Keratinocyte (primary cell): ENCODE results near the gene ZNF460. TPM values are rescaled to one million over a fixed set of nuclear protein-coding genes. Genes with fewer than 3 reads are reported as not detected.

Source experiments
- DNase-seq: peaks from one replicate; pipeline ENCODE4 v3.0.0-alpha.2; 2011; ENCODE audit warnings: low read depth, missing footprints, low spot score
- FAIRE-seq: peaks from 2 replicates; lab custom pipeline; 2011; peaks lifted over from hg19 to GRCh38; lab: Jason Lieb, UNC
- H2AFZ ChIP-seq: 2 replicates; pipeline ENCODE4 v1.6.0; 2012; ENCODE audit warnings: low read length, control low read depth, inconsistent platforms; ENCODE audit not compliant: control insufficient read depth
- H3K27ac ChIP-seq: 2 replicates; pipeline ENCODE4 v1.5.1; 2011; ENCODE audit warnings: low read length; ENCODE audit not compliant: control insufficient read depth, insufficient read depth
- H3K27me3 ChIP-seq: 3 replicates; pipeline ENCODE4 v1.6.0; 2011; ENCODE audit warnings: low read length; ENCODE audit not compliant: control insufficient read depth, insufficient read depth; ENCODE audit errors: extremely low read depth
- H3K36me3 ChIP-seq, 2 experiments: 2 replicates in 1 of 2; 3 replicates in 1 of 2; pipeline ENCODE4 v1.5.1; 2011; ENCODE audit warnings: low read length in 2 of 2, mild to moderate bottlenecking in 1 of 2; ENCODE audit not compliant: control insufficient read depth in 2 of 2, insufficient read depth in 2 of 2; ENCODE audit errors: extremely low read depth in 1 of 2
- H3K4me1 ChIP-seq: 3 replicates; pipeline ENCODE4 v1.5.1; 2011; ENCODE audit warnings: low read length; ENCODE audit not compliant: control insufficient read depth, insufficient read depth; ENCODE audit errors: extremely low read depth
- H3K4me2 ChIP-seq: 3 replicates; pipeline ENCODE4 v1.6.0; 2011; ENCODE audit warnings: low read depth, low read length; ENCODE audit not compliant: control insufficient read depth, insufficient read depth; ENCODE audit errors: extremely low read depth
- H3K4me3 ChIP-seq, 3 experiments: fragments of 200-600 bp in 1 of 3; sonication (generic) in 1 of 3; 2 replicates in 2 of 3; 3 replicates in 1 of 3; pipeline ENCODE4 v1.5.1; 2011 to 2016; ENCODE audit warnings: low read length in 3 of 3, mild to moderate bottlenecking in 3 of 3, control low read depth in 2 of 3, inconsistent platforms in 1 of 3, low read depth in 1 of 3, mixed read lengths in 1 of 3, mixed run types in 1 of 3, moderate library complexity in 1 of 3; ENCODE audit not compliant: control insufficient read depth in 2 of 3, insufficient read depth in 2 of 3; ENCODE audit errors: extremely low read depth in 1 of 3
- H3K79me2 ChIP-seq: 2 replicates; pipeline ENCODE4 v1.6.0; 2012; ENCODE audit warnings: low read length; ENCODE audit not compliant: control insufficient read depth, insufficient read depth
- H3K9ac ChIP-seq: 3 replicates; pipeline ENCODE4 v1.6.0; 2011; ENCODE audit warnings: low read length; ENCODE audit not compliant: control insufficient read depth, insufficient read depth; ENCODE audit errors: extremely low read depth
- H3K9me1 ChIP-seq: 3 replicates; pipeline ENCODE4 v1.6.0; 2011; ENCODE audit warnings: low read length; ENCODE audit not compliant: control insufficient read depth, insufficient read depth; ENCODE audit errors: extremely low read depth
- H3K9me3 ChIP-seq: 2 replicates; pipeline ENCODE4 v1.5.1; 2012; ENCODE audit warnings: low read depth, low read length; ENCODE audit not compliant: control insufficient read depth
- H4K20me1 ChIP-seq: 3 replicates; pipeline ENCODE4 v1.6.0; 2011; ENCODE audit warnings: low read length; ENCODE audit not compliant: control insufficient read depth, insufficient read depth; ENCODE audit errors: extremely low read depth
- EZH2 ChIP-seq: IDR thresholded peaks from one replicate; pipeline ENCODE4 v1.6.1; 2012; ENCODE audit warnings: inconsistent platforms, mild to moderate bottlenecking, low read length, moderate library complexity
- dilution Hi-C: fragments of 300-500 bp; cut with MboI; formaldehyde crosslinking; loops from one replicate; pipeline ENCODE4 v1.7.0; 2020; ENCODE audit warnings: low sequenced_read_pairs; ENCODE audit not compliant: extremely low pct_ligation_motif_present
- polyA plus RNA-seq, 5 experiments: library from polyadenylated mRNA; depleted of rRNA in 3 of 5; stranded (reverse) in 3 of 5; stranded (forward) in 1 of 5; unstranded in 1 of 5; fragments of >200 nt; gene quantifications; 1 replicate in 1 of 5; 2 replicates in 3 of 5; 3 replicates in 1 of 5; pipeline versions ENCODE4 v1.2.1 to v1.2.3, GENCODE V29; 2011 to 2012; ENCODE audit warnings: missing spikeins in 2 of 5, low read depth in 1 of 5, low replicate concordance in 1 of 5
- TF ChIP-seq, protein P1 (sequence below), 3 experiments: IDR thresholded peaks in 1 of 3; conservative IDR thresholded peaks in 1 of 3; optimal IDR thresholded peaks in 1 of 3; 2 replicates in 2 of 3; 3 replicates in 1 of 3; pipeline versions ENCODE3 to v1.5.1; 2011; ENCODE audit warnings: low read length in 3 of 3, mild to moderate bottlenecking in 3 of 3, moderate library complexity in 2 of 3, control low read depth in 1 of 3, inconsistent platforms in 1 of 3; ENCODE audit not compliant: insufficient read depth in 2 of 3; ENCODE audit errors: extremely low read depth in 1 of 3

The ZNF460 gene
- polyA plus RNA-seq, 1 donor (not counting 4 experiments of a cell fraction or from before 2014, with no cell fraction given): 10.3 TPM

DNA sequence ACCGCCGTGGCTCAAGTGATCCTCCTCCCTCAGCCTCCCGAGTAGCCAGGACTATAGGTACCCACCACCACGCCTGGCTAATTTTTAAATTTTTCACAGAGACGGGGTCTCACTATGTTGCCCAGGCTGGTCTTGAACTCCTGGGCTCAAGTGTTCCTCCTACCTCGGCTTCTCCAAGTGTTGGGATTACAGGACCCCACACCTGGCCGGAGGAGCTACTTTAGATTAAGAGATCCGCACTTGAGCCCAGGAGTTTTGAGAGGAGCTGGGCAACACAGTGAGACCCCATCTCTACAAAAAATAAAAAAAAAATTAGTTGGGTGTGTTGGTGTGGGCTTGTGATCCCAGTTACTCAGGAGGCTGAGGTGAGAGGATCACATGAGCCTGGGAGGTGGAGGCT lies 9.0 kb upstream of the ZNF460 start:
- Histone ChIP-seq H3K9me3 (no peaks in the 10 kb centered on the region), H3K4me1 (peaks cover 11% of the 10 kb centered on the region), H2AFZ (no peak overlapping the region), H4K20me1 (no peaks in the 10 kb centered on the region), H3K4me3 (no peak overlapping the region), H3K27ac (no peak overlapping the region), H3K9ac (no peak overlapping the region), H3K79me2 (no peaks in the 10 kb centered on the region), H3K4me2 (no peak overlapping the region), H3K9me1 (no peaks in the 10 kb centered on the region), H3K27me3 (no peaks in the 10 kb centered on the region), H3K36me3 (peaks cover 0 to 1% of the 10 kb centered on the region in 2 experiments)
- dilution Hi-C loops: no loop called here
- TF ChIP-seq, protein P1, sequence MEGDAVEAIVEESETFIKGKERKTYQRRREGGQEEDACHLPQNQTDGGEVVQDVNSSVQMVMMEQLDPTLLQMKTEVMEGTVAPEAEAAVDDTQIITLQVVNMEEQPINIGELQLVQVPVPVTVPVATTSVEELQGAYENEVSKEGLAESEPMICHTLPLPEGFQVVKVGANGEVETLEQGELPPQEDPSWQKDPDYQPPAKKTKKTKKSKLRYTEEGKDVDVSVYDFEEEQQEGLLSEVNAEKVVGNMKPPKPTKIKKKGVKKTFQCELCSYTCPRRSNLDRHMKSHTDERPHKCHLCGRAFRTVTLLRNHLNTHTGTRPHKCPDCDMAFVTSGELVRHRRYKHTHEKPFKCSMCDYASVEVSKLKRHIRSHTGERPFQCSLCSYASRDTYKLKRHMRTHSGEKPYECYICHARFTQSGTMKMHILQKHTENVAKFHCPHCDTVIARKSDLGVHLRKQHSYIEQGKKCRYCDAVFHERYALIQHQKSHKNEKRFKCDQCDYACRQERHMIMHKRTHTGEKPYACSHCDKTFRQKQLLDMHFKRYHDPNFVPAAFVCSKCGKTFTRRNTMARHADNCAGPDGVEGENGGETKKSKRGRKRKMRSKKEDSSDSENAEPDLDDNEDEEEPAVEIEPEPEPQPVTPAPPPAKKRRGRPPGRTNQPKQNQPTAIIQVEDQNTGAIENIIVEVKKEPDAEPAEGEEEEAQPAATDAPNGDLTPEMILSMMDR (optimal IDR thresholded peaks at IDR 0.05 in 1 of 3, IDR thresholded peaks at IDR 0.05 in 1 of 3, conservative IDR thresholded peaks at IDR 0.05 in 1 of 3; ENCODE audit: extremely low read depth in 1 of 3, insufficient read depth in 2 of 3, low read length in 3 of 3): no peak
- TF ChIP-seq EZH2: no peak
- FAIRE-seq (no peak), DNase-seq (no peak)

DNA sequence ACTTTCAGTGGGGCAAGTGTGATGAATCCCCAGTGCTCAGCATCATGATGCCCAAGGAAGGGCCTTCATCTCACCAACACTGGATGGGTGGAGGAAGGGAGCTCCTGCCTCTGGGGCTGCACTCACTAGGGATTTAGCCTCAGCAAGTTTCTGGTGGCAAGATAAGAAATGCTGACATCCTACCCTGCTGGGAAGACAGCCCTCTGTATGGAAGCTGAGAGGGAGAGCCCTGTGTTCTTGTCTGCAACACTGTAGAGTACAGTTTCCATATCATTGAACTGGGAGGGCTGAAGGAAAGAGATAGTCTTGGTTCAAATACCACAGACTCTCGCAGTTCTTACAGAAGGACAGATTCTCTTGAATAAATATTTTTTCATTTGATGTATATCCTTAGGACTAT lies 7.3 kb upstream of the ZNF460 start:
- Histone ChIP-seq H3K9ac (no peak overlapping the region), H2AFZ (no peak overlapping the region), H4K20me1 (no peaks in the 10 kb centered on the region), H3K4me3 (no peak overlapping the region), H3K27ac (no peak overlapping the region), H3K27me3 (no peaks in the 10 kb centered on the region), H3K4me2 (no peak overlapping the region), H3K9me1 (no peaks in the 10 kb centered on the region), H3K36me3 (peaks cover 0 to 1% of the 10 kb centered on the region in 2 experiments), H3K79me2 (no peaks in the 10 kb centered on the region), H3K9me3 (no peaks in the 10 kb centered on the region), H3K4me1 (peaks cover 11% of the 10 kb centered on the region)
- TF ChIP-seq, protein P1 (optimal IDR thresholded peaks at IDR 0.05 in 1 of 3, IDR thresholded peaks at IDR 0.05 in 1 of 3, conservative IDR thresholded peaks at IDR 0.05 in 1 of 3; ENCODE audit: extremely low read depth in 1 of 3, insufficient read depth in 2 of 3, low read length in 3 of 3): no peak
- DNase-seq (no peak), FAIRE-seq (no peak)
- dilution Hi-C loops: no loop called here
